OCI-LY7 (cell line): Measurements from ENCODE around the gene CLIP3. TPM values are rescaled to one million over a fixed set of nuclear protein-coding genes. Genes with fewer than 3 reads are reported as not detected.
A peak's percentile ranks its signal among the peaks of the same experiment; 100 is the strongest.

ENCODE experiments used
- BruUV-seq: library from RNA; stranded (reverse); fragments of 400-500 nt; replicated peaks from 2 replicates; lab custom pipeline; 2021; lab: Mats Ljungman, UMichigan
- CTCF ChIA-PET: fragments of 300-600 bp; sonication (Branson Sonifier 250); formaldehyde crosslinking; loops from one replicate; lab custom pipeline; 2022; ENCODE audit warnings: antibody characterized with exemption; ENCODE audit not compliant: unreplicated experiment; lab: Charles Lee
- POLR2A ChIA-PET: fragments of 300-600 bp; sonication (Branson Sonifier 250); formaldehyde crosslinking; loops from one replicate; lab custom pipeline; 2022; ENCODE audit warnings: antibody characterized with exemption; lab: Charles Lee
- DNase-seq: peaks from one replicate; pipeline ENCODE4 v3.0.0-alpha.2; 2015; ENCODE audit warnings: low spot score
- H2AFZ ChIP-seq: fragments of 200-600 bp; sonication (generic), shearing (Covaris generic); 2 replicates; pipeline ENCODE4 v1.6.1; 2014; ENCODE audit warnings: mild to moderate bottlenecking, antibody characterized with exemption, low read length, moderate library complexity
- H3K27ac ChIP-seq: fragments of 200-600 bp; sonication (generic); 2 replicates; pipeline ENCODE4 v1.5.1; 2014; ENCODE audit warnings: mixed run types, low read depth, mild to moderate bottlenecking, moderate library complexity, low read length, inconsistent platforms; ENCODE audit not compliant: poor library complexity, severe bottlenecking
- H3K36me3 ChIP-seq: fragments of 200-600 bp; sonication (generic); 2 replicates; pipeline ENCODE4 v1.6.1; 2014; ENCODE audit warnings: mild to moderate bottlenecking, antibody characterized with exemption, low read length, moderate library complexity, mixed read lengths; ENCODE audit not compliant: insufficient read depth
- H3K4me1 ChIP-seq: fragments of 200-600 bp; sonication (generic); 2 replicates; pipeline ENCODE4 v1.5.1; 2014; ENCODE audit warnings: mild to moderate bottlenecking, low read length; ENCODE audit not compliant: insufficient read depth, poor library complexity, severe bottlenecking
- H3K4me2 ChIP-seq: fragments of 200-600 bp; sonication (generic); 2 replicates; pipeline ENCODE4 v1.6.1; 2014; ENCODE audit warnings: mild to moderate bottlenecking, low read length
- H3K4me3 ChIP-seq: fragments of 200-600 bp; sonication (generic); 2 replicates; pipeline ENCODE4 v1.5.1; 2014; ENCODE audit warnings: mild to moderate bottlenecking, low read depth, low read length; ENCODE audit not compliant: poor library complexity, severe bottlenecking
- H3K79me2 ChIP-seq: fragments of 200-600 bp; sonication (generic); 2 replicates; pipeline ENCODE4 v1.6.1; 2016; ENCODE audit warnings: low read depth, mild to moderate bottlenecking, low read length, moderate library complexity, mixed read lengths; ENCODE audit not compliant: insufficient read depth
- H3K9me2 ChIP-seq: fragments of 200-600 bp; sonication (generic); 2 replicates; pipeline ENCODE4 v1.6.1; 2016; ENCODE audit warnings: mild to moderate bottlenecking, low read length, mixed read lengths; ENCODE audit not compliant: insufficient read depth
- H3K9me3 ChIP-seq: fragments of 200-600 bp; sonication (generic); 2 replicates; pipeline ENCODE4 v1.6.1; 2014; ENCODE audit warnings: mild to moderate bottlenecking, mixed run types, low read length, mixed read lengths
- H4K20me1 ChIP-seq: fragments of 200-600 bp; sonication (generic); 2 replicates; pipeline ENCODE4 v1.6.1; 2014; ENCODE audit warnings: mild to moderate bottlenecking, antibody characterized with exemption, low read length, moderate library complexity, mixed read lengths; ENCODE audit not compliant: insufficient read depth
- CTCF ChIP-seq: fragments of 200-600 bp; sonication (generic); conservative IDR thresholded peaks from 2 replicates; pipeline ENCODE4 v1.5.1; 2014; ENCODE audit warnings: mild to moderate bottlenecking, antibody characterized with exemption, low read length, moderate library complexity, mixed read lengths
- EZH2phosphoT487 ChIP-seq: fragments of 200-600 bp; sonication (generic); IDR thresholded peaks from 2 replicates; pipeline ENCODE4 v1.6.1; 2018; ENCODE audit warnings: low read depth, borderline replicate concordance, mild to moderate bottlenecking, mixed run types, antibody characterized with exemption, low read length, moderate library complexity, mixed read lengths
- intact Hi-C: fragments of 100-400 bp; cut with micrococcal nuclease; formaldehyde crosslinking; loops from one replicate; pipeline ENCODE4 v1.10.0; 2022; ENCODE audit not compliant: unreplicated experiment
- total RNA-seq, 2 experiments: library from RNA; depleted of rRNA in 1 of 2; stranded (reverse); fragments of >200 nt in 1 of 2; shearing (Covaris generic) in 1 of 2; gene quantifications; 2 replicates each; pipeline ENCODE4 v1.2.3, GENCODE V29; 2014 to 2022

CLIP3 gene
- total RNA-seq, 2 experiments from 2014 or later: 0.66 to 2.4 TPM

GRCh38 chr19:36054119-36054732 lies 21.6 kb upstream of the CLIP3 start, which contains the start of gene THAP8:
Gene THAP8 (minus strand): TSS chr19:36054285. CDS start chr19:36054217, 68 bp downstream.
- peak; percentile 99 for DNase-seq
- Histone ChIP-seq H3K9me3 (no peaks in the 10 kb centered on the region), H3K4me1 (peaks cover 40% of the 10 kb centered on the region), H3K4me2 (peak within 1 kb of the TSS; percentile 95), H2AFZ (peak within 1 kb of the TSS; percentile 57), H4K20me1 (peaks cover 13% of the 10 kb centered on the region), H3K79me2 (peaks cover 45% of the 10 kb centered on the region), H3K9me2 (no peaks in the 10 kb centered on the region), H3K27ac (peak within 1 kb of the TSS; percentile 86), H3K4me3 (peak within 1 kb of the TSS; percentile 93), H3K36me3 (peaks cover 30% of the 10 kb centered on the region)
- POLR2A ChIA-PET: interaction anchor here (0.6 to 1.4 kb wide), 7 partner anchors 10 to 1592 kb away, joined by 3 to 12 read pairs (median 4); partner anchors contain the start of genes ALKBH6, POLR2I, SYNE4 and TBCB
- no TSS peak for BruUV-seq
- intact Hi-C loops: loop anchor here (1.0 to 10.0 kb wide), 5 partner anchors 59 to 409 kb away; partner anchors contain the start of genes COX6B1, ETV2, NFKBID and POLR2I
- TF ChIP-seq EZH2phosphoT487 (no peak), CTCF (peak; percentile 65)
- CTCF ChIA-PET: no interaction called here

GRCh38 chr19:36051637-36052036 lies 19.0 kb upstream of the CLIP3 start:
- Histone ChIP-seq H3K4me2 (no peak overlapping the region), H3K36me3 (peaks cover 6% of the 10 kb centered on the region), H3K9me3 (no peaks in the 10 kb centered on the region), H3K4me1 (peaks cover 24% of the 10 kb centered on the region), H3K9me2 (no peaks in the 10 kb centered on the region), H2AFZ (no peak overlapping the region), H3K27ac (no peak overlapping the region), H3K79me2 (peaks cover 21% of the 10 kb centered on the region), H4K20me1 (peaks cover 11% of the 10 kb centered on the region), H3K4me3 (no peak overlapping the region)
- ChIA-PET CTCF (no interaction called here), POLR2A (no interaction called here)
- TF ChIP-seq CTCF (no peak; the same call in 1 of the 2 replicates), EZH2phosphoT487 (no peak)
- DNase-seq: no peak
- intact Hi-C loops: loop anchor here (10.0 kb wide), 1 partner anchor 407 kb away; the partner anchor contains the start of genes COX6B1 and ETV2
- BruUV-seq: no TSS peak

- peaks cover 17% of the 10 kb centered on the region for H3K79me2 ChIP-seq
- TF ChIP-seq CTCF (peak; percentile 80), EZH2phosphoT487 (no peak)
- DNase-seq: peak; percentile 40
- no peaks in the 10 kb centered on the region for H3K9me3 ChIP-seq
- H3K4me1 ChIP-seq: peaks cover 20% of the 10 kb centered on the region
- ChIA-PET CTCF (no interaction called here), POLR2A (no interaction called here)
- peaks cover 2% of the 10 kb centered on the region for H3K36me3 ChIP-seq
- H4K20me1 ChIP-seq: peaks cover 7% of the 10 kb centered on the region
- no peak overlapping the region for H3K27ac ChIP-seq
- no peaks in the 10 kb centered on the region for H3K9me2 ChIP-seq
- H2AFZ ChIP-seq: no peak overlapping the region
- BruUV-seq: no TSS peak
- no peak overlapping the region for H3K4me3 ChIP-seq
- intact Hi-C loops: loop anchor here (10.0 kb wide), 1 partner anchor 406 kb away; the partner anchor contains the start of genes COX6B1 and ETV2
- H3K4me2 ChIP-seq: no peak overlapping the region
Measured at GRCh38 chr19:36051236-36051635, 18.6 kb upstream of the CLIP3 start.
